DMS79 (cell line): Measurements from ENCODE around the gene ZNHIT6.
"Not testable (repeated sequence)": the region's sequence is repeated elsewhere in the genome, so short reads cannot be mapped to it uniquely, and the experiment has no call there.

ENCODE experiments used
- DNase-seq: peaks from one replicate; lab custom pipeline; 2025; lab: John Stamatoyannopoulos, UW

Gene ZNHIT6

DNA sequence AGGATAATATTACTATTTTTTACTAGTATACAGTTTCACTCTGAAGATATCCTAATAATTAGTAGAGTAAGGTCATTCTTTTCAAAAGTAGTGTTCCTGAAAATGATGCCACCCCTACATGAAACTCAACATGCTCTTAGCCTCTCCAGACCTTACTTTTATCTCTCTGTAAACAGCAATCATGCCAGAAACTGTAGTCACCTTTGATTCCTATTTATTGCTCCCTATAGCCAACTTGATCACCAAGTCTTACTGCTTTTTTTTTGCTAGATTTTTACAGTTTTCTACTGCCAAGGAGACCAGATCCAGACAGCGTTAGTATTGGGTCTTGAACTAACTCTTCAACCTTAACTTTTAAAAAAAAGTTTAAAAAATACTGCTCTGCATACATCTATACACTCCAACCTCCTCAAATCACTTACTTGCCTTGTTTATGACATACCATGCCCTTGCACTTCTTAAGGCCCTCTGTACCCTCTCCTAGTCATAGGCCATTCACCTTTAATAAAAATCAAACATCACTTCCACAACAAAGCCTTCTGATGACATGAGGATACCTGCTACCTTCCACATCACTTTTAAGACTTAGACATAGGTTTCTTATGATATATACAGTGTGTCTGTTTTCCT lies 36.1 kb downstream of the ZNHIT6 start:
- DNase-seq, result no peak

DNA sequence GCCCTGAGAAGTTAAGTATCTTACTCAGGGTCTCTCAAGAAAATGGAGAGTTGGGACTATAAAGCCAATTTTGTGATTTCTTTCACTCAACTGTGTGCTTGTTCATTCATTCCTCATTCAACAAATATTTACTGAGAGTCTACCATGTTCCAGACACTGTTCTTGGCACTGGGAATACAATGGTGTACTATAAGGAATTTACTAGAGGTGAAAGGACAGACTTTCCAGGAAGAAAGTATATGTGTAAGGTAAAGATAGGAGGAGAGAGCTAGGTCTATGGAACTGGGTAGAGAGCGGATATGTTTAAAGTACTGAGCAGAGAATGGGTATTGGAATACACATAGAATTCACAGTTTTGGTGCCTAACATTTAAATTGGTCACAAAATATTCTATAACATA lies 42.3 kb downstream of the ZNHIT6 start:
- DNase-seq, result no peak

DNA sequence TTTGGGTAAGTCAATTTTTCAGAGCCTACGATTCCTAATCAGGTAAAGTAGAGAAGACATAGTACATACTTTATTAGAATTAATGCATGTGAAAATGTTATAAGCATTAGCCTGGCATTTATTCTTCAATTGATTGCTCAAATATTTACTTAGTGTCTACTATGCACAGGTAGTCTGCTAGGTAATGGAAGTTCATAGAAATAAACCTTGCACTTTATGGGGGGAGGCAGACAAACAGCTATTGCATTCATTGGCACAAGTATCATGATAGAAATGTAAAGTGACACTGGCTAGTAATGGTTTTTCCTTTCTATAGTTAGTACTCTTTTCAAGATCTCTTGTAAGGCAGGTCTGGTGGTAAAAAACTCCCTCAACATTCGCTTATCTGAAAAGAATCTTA lies 44.9 kb downstream of the ZNHIT6 start:
- DNase-seq, result no peak

DNA sequence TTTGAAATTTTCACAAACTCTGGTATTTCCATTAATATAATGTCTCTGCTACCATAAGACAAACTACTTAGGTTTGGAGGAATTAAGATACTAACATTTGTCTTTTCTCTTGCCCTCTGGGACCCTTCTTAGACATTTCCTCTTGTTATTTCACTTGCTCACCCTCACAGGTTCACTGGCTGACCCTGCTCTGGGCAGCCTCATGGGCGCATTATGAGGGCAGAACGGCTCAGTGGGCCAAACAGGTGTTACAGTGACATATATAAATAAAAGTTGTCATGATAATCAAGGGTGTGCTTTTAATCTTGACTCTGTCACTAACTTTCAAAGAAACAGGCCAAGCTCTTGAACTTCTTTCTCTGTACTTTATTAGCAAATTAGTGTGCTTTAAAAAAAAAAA lies 46.5 kb downstream of the ZNHIT6 start:
- no peak for DNase-seq

DNA sequence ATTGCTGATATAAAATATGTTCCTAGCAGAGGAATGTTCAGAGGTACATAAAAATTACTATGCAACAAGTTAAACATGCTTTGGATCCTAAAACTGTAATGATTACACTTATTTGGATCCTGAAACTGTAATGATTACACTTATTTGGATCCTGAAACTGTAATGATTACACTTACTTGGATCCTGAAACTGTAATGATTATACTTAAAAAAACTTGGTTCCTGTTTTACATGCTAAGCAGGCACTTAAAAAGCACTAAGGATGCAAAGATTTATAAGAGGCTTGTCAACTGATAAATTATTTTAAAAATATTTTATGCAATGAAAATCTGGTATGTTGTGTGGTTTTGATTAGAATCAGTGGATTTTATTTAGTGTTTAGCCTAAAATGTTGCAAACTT lies 47.7 kb downstream of the ZNHIT6 start:
- DNase-seq, result no peak

DNA sequence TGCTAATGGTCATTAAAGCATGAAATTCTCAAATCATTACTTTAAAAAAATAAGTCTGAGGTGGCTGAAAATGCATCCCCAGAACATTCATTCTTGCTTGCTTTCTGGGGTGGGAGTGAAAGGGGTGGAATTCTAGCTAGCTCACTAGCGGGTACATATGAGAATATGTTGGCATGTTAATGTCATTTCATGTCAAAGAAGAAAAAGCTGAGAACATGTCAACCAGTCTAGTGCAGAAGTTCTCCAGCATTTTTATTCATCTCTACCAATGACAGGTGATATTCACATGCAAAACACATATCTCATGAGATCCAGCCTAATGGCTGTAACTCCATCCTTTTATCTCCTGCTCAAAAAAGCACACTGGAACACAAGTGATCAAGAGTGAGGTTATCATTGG lies 49.1 kb downstream of the ZNHIT6 start:
- DNase-seq, result no peak

DNA sequence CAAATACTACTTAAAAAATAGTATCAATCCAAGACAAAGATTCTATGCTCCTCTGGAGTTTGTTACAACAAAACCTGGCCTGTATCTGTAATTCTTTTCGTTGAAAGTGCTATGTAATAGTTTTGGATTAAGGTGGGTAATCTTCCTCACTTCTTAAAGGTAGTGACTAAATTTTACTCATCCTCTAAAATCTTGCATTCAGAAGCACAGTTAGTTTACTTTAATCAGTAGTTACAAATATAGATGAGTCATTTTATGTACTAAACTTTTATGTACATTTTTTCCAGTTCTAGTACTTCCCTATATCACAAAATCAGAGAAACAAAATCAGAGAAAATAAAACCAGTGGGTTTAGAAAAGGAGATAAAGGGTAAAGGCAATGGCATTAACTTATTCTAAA lies 51.3 kb downstream of the ZNHIT6 start:
- DNase-seq, result no peak

DNA sequence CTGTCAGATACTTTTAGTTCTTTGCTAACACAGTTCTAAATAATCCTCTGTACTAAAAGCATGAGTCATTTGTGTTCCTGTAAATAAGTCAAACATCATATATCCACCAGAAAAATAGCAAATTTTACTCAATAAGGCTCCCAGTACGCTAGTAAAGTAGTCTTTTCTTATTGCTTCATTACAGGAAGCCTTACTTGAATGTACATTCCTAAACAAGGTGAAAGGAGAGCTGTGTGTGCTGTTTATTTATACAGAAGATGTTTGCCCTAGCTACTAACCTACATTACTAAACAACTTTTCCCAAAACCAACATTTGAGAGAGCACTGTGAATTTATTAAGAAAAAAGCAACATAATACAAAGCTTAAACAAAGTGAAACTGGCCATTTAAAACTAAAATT lies 52.0 kb downstream of the ZNHIT6 start:
- DNase-seq, result no peak

DNA sequence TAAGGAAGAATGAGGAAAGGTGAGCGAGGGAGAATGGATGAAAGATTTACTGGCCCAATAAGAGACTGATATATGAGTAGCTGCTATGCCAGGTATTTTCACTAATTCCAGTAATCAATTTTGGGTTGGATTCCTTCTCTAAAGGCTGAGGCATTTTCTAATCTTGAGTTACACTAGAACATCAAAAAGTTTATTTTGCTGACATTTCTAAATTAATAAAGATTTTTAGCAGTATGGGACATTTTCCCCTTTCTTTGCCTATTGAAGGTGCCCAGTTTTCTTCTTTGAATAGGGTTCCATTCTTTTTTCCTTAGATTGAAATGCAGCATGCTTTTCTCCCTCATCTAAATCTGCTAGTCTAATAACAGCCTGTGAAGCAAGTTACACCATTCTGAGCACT lies 52.9 kb downstream of the ZNHIT6 start:
- no peak for DNase-seq

DNA sequence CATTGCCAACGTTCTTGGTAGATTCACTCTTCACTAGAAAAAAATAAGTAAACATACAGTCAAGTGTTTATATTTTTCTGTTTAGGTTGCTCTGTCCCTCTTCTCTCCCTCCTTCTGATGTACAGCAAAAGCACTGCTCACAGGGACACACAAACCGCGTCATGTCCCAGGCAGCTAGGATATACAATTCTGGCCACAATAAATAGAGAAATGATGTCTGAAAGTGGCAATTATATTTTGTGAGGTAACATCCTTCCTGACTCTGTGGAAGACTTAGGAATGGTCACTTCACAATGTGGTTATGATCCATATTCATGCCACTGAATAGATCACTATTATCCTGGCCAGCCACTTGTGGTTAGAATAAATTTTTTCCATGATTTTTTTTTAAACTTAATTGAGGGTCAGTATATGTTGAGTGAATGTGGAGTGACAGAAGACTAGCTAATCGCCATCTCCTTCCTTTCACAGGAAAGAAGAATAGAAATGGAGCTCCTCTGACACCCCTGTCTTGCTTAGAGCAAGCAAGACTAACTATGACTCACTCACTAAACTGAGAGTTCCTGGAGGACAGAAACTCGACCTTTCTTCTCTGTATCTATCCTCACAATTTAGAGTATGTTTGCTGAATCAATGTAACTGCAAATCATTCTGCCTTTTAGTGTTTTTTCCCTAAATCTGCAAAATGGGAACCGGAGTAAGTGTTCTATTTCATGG lies 54.0 kb downstream of the ZNHIT6 start:
- no peak for DNase-seq

DNA sequence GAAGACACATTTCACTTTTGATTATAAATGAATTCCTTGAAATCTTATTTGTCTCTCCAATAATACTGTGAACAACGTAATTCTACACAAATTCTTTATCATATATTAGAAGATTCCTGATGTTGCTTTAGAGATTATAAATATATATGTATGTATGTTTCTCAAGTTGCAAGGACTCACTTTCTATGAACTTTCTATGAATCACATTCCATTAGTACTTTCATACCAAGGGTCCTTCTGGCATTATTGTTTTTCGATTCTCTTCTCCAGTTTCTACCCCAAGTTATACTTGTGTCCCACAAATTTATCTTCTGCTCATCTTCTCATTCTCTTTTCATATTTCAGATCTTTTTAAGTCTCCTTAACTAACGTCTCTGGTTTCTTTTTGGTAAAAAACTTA lies 55.9 kb downstream of the ZNHIT6 start:
- DNase-seq, result no peak

DNA sequence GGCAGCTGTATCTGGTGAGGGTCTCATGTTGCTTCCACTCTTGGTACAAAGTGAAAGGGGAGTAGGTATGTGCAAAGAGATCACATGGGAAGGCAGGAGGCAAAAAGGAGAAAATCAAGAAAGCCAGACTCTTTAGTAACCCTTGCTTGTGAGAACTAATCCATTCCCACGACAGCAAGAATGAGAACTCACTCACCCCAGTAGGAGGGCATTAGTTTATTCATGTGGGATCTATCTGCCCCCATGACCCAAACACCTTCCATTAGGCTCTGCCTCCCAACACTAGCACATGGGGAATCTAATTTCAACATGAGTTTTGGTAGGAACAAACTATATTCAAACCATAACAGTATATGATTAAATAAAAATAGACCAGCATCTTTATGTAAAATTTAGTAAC lies 57.6 kb downstream of the ZNHIT6 start:
- no peak for DNase-seq

DNA sequence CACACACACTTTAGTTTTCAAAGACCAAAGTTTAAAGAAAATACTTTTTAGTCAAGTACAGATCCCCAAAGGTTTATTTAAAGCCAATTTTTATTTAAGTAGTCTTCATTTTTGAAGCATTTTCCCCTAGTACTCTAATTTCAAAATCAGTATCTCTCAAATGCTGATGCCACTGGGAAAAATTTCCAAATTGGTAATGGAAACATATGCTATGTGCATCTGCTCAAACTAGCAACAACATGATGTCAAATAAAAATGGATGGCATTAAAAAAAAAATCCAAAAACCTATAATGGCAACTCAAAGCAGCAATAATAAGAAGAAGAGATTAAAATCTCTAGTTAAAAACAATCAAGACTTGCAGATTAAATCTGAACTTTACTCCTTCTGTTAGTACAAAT lies 58.6 kb downstream of the ZNHIT6 start:
- DNase-seq, result no peak

DNA sequence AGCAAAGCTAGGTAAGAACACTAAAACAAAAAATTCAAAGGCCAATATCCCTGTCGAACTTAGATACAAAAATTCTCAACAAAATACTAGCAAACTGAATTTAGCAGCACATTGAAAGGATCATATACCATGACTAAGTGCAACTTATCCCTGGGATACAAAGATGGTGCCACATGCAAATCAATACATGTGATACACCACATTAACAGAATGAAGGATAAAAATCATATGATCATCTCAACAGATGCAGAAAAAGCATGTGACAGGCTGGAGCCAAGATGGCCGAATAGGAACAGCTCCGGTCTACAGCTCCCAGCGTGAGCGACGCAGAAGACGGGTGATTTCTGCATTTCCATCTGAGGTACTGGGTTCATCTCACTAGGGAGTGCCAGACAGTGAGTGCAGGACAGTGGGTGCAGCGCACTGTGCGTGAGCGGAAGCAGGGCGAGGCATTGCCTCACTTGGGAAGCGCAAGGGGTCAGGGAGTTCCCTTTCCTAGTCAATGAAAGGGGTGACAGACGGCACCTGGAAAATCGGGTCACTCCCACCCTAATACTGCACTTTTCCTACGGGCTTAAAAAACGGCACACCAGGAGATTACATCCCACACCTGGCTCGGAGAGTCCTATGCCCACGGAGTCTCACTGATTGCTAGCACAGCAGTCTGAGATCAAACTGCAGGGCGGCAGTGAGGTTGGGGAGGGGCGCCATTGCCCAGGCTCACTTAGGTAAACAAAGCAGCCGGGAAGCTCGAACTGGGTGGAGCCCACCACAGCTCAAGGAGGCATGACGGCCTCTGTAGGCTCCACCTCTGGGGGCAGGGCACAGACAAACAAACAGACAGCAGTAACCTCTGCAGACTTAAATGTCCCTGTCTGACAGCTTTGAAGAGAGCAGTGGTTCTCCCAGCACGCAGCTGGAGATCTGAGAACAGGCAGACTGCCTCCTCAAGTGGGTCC lies 66.4 kb downstream of the ZNHIT6 start:
- not testable (repeated sequence) for DNase-seq

DNA sequence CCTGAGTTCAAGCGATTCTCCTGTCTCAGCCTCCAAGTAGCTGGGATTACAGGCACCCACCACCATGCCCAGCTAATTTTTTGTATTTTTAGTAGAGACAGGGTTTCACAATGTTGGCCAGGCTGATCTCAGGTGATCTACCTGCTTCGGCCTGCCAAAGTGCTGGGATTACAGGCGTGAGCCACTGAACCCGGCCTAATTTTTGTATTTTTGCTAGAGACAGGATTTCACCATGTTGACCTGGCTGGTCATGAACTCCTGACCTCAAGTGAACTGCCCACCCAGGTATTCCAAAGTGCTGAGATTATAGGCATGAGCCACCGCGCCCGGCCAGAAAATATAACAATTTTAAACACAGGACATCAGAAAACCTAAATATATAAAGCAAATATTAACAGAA lies 68.3 kb downstream of the ZNHIT6 start:
- not testable (repeated sequence) for DNase-seq

DNA sequence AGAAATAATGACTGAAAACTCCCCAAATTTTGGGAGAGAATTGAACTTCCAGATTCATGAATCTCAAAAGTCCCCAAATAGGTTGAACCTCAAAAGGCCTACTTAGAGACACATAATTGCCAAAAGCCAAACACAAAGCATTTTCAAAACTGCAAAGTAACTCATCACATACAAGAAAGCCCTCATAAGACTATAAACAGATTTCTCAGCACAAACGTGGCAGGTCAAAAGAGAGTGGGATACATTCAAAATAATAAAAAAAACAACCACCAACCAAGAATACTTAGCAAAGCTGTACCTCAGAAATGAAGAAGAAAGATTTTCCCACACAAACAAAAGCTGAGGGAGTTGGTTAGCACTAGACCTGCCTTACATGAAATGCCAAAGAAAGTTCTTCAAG lies 69.8 kb downstream of the ZNHIT6 start:
- DNase-seq, result no peak

DNA sequence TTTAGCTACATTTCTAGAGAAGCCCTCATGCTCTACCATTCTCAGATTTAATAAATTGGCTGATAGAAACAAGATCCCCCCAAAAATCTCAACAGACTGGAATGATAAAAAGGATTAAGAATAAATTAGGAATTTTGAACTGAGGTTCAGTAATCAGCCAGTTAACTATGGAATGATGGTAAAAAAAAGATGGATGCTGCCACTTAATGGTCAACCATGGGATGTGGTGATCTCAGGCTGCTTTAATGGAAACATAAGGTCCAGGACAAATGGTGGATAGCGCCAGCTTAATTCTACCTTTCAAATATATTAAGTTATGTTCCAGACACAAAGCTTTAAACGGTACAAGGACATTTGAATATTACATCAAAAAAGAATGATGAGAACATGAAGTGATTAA lies 77.7 kb downstream of the ZNHIT6 start:
- no peak for DNase-seq

DNA sequence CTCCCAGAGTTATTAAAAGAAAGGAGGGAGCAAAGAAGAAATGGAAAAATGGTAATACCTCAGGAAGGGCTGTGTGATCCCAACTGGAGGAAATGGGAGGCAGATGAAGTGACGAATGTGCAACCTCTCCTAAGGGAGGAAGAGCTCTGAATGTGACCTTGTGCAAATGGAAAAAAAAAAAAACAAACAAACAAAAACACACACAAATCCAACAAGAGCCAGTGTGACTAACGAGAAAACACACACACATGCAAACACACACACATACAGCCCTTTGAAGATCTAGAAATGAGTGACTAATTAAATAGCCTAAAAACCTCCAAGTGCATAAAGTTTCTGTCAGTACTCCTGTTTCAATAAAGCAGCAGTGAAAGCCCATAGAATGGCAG lies 78.7 kb downstream of the ZNHIT6 start:
- no peak for DNase-seq

DNA sequence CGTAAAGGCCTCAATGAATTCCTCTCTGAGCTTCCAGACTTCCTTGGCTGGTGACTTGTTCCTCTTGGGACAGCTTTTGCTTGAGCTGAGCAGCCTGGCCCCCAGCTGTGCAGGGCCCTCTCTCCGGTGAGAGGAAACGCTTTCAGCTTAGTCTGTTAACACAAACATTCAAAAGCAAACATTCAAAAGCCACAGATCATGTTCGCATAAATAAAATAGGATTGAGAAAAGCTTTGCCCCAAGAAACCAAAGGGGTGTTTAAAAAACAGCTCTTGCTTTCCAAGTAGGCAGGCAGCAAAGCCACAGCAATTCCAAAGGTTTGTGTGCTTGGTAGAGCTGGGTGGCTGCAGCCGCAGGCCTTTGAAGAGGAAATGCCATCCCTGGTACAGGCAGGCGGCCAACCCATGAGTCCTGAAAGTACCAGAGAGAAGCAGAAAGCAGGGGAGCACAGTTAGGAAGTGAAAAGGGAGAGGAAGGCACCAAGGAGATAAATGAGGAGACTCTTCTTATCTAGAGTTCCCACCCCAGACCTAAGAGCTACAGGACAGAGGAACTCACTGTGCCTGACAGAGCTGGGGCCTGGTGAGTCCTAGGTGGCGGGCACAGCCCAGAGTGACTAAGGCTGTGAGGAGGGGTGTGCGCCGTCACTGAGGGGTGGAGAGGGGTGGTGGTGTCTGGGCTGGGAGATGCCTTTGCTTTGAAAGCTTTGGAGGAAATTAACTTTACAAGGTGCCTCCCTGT lies 79.3 kb downstream of the ZNHIT6 start:
- no peak for DNase-seq

DNA sequence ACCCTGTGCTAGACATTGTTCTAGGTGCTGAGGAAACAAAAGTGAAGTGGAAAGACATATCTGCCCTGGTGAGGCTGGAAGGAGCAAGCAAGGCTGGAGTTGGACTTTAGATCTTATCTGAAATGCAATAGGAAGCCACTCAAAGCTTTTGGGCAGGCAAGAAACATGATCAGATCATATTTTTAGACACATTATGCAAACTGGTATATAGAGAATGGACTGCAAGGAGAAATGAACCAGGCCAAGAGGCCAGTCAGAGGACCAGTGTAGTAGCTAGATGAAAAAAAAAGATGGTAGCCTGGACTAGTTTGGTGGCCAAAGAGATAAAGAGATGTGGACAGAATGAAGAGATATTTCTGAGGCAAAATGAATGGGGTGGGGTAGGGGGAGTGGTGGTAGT lies 81.4 kb downstream of the ZNHIT6 start:
- DNase-seq, result no peak

DNA sequence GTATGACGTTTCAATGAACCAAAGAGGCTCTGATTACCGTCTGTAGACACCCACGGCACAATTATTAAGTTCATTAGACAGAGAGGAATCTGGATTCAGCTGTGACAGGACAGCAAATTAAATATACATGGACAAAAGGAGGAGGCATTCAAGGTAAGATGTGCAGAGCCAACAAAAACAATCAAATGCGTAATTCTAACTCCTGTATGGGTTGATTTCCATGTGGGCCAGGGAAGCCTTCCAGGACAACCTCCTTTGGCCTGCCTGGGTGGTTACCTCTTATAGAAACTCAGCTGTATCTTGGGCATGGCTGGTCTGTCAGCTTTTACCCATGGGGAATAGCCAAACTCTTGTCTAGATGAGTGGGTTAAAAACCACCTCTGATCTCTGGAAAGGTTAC lies 83.9 kb downstream of the ZNHIT6 start:
- no peak for DNase-seq

DNA sequence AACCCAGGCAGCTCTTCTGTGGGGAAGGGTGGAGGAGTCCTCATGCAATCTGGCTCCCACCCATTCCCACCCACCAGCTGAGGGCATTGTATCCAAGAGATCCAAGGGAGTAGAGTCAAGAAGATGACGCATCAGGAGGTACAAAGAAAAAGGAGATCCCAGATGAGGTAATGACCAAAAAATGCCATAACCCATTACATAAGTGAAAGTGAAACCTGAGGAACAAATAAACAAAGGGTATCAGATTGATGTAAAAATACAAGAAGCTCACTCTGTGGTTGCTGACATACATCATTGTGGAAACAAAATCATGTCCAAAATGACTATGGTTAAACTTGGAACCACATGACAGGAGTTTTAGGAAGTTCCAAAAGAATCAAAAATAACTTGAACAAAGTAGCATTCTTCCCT lies 85.2 kb downstream of the ZNHIT6 start:
- DNase-seq, result no peak
